Measurements from ENCODE around the gene ELOVL6. TPM values are rescaled to one million over a fixed set of nuclear protein-coding genes. Genes with fewer than 3 reads are reported as not detected.
A peak's percentile ranks its signal among the peaks of the same experiment; 100 is the strongest.

ELOVL6 gene
- total RNA-seq, 1 donor = 25.0 TPM

- no peak overlapping the region for H3K4me3 ChIP-seq (ENCODE audit: low read depth, low read length)
- no peak for TF ChIP-seq CTCF (IDR thresholded peaks at IDR 0.05; ENCODE audit: insufficient read depth, low read depth, low read length)
- DNase-seq (ENCODE audit: low read depth) = no peak
Measured at GRCh38 chr4:110208419-110208818, 10.0 kb upstream of the ELOVL6 start.

DNA sequence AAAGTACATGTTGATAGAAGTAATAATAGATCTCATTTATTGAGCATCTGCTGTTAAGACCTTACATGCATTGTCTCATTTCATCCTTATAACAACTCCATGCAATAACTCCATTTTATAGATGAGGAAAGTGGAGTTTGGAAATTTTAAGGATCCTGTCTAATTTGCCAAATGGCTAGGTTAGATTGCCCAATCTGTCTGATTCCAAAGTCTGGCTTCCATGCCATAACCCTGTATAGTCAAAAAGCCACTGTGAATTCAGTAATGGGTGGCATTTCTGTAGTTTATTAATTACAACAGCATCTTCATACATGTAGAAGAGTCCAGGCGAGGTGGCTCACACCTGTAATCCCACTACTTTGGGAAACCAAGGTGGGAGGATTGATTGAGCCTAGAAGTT lies 8.8 kb upstream of the ELOVL6 start:
- H3K4me3 ChIP-seq (ENCODE audit: low read depth, low read length) = no peak overlapping the region
- TF ChIP-seq CTCF (IDR thresholded peaks at IDR 0.05; ENCODE audit: insufficient read depth, low read depth, low read length) = no peak
- no peak for DNase-seq (ENCODE audit: low read depth)

DNA sequence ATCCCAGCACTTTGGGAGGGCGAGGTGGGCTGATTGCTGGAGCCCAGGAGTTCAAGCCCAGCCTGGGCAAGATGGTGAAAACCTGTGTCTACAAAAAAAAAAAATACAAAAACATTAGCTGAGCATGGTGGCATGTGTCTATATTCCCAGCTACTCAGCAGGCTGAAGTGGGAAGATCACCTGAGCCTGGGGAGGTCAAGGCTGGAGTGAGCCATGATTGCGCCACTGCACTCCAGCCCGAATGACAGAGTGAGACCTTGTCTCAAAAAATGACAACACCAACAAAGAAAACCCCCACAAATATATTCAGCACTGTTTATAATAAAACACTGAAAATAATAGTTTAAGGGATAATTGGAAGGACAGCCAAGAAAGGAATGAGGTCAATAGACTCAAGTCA lies 3.6 kb upstream of the ELOVL6 start:
- no peak overlapping the region for H3K4me3 ChIP-seq (ENCODE audit: low read depth, low read length)
- no peak for TF ChIP-seq CTCF (IDR thresholded peaks at IDR 0.05; ENCODE audit: insufficient read depth, low read depth, low read length)
- no peak for DNase-seq (ENCODE audit: low read depth)

- no peak for TF ChIP-seq CTCF (IDR thresholded peaks at IDR 0.05; ENCODE audit: insufficient read depth, low read depth, low read length)
- H3K4me3 ChIP-seq (ENCODE audit: low read depth, low read length) = no peak overlapping the region
- no peak for DNase-seq (ENCODE audit: low read depth)
Measured at GRCh38 chr4:110201502-110201901, 3.1 kb upstream of the ELOVL6 start.

- H3K4me3 ChIP-seq (ENCODE audit: low read depth, low read length) = no peak overlapping the region
- TF ChIP-seq CTCF (IDR thresholded peaks at IDR 0.05; ENCODE audit: insufficient read depth, low read depth, low read length) = no peak
- no peak for DNase-seq (ENCODE audit: low read depth)
Measured at GRCh38 chr4:110200689-110201088, 2.3 kb upstream of the ELOVL6 start.

DNA sequence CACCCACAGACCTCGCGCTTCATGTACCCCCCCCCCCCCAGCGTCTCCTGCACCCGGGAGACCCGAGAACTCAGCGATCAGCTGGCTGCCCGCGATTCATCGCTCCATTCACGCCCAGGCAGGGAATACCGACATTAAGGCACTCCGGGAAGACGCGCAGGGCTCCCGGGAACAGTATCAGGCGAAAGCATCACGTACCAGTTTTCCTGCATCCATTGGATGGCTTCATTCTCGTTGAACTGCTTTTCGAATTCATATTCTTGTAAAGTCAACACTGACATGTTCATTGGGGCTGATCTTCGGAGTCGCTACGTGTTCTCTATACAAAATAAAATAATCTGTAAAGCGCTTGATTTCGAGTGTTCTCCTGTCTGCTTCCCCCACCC lies 373 bp downstream of the ELOVL6 start:
- peak; percentile 46 for DNase-seq (ENCODE audit: low read depth)
- H3K4me3 ChIP-seq (ENCODE audit: low read depth, low read length) = peak overlapping the region; percentile 82
- TF ChIP-seq CTCF (IDR thresholded peaks at IDR 0.05; ENCODE audit: insufficient read depth, low read depth, low read length) = no peak

GRCh38 chr4:110197529-110198042 lies 829 bp downstream of the ELOVL6 start:
- no peak for TF ChIP-seq CTCF (IDR thresholded peaks at IDR 0.05; ENCODE audit: insufficient read depth, low read depth, low read length)

More at GRCh38 chr4:110197529-110198042, 829 bp downstream of the ELOVL6 start:
- H3K4me3 ChIP-seq (ENCODE audit: low read depth, low read length) = peak overlapping the region; percentile 82
- peak; percentile 51 for DNase-seq (ENCODE audit: low read depth)
